ENCODE measurements around the gene MSGN1. TPM values are rescaled to one million over a fixed set of nuclear protein-coding genes. Genes with fewer than 3 reads are reported as not detected.

MSGN1 gene
- total RNA-seq, 1 donor from 2014 or later: not detected

DNA sequence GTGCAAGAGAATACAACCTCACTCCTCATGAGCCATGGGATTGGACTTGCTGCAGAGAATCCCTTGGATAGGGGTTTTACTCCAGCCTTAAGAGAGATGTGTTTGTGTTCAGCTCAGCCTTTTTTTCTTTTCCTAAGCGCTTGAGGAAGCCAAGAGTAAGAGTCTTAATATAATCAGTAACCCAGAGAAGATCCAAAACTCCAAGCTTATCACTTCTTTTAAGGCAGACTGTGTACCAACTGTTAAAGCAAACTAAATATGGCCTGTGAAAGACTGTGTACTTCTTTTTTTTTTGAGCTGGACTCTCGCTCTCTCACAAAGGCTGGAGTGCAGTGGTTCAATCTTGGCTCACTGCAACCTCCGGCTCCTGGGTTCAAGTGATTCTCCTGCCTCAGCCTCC lies 30.4 kb downstream of the MSGN1 start:
- no peak overlapping the region for H3K27ac Mint-ChIP-seq (ENCODE audit: unreplicated experiment)

DNA sequence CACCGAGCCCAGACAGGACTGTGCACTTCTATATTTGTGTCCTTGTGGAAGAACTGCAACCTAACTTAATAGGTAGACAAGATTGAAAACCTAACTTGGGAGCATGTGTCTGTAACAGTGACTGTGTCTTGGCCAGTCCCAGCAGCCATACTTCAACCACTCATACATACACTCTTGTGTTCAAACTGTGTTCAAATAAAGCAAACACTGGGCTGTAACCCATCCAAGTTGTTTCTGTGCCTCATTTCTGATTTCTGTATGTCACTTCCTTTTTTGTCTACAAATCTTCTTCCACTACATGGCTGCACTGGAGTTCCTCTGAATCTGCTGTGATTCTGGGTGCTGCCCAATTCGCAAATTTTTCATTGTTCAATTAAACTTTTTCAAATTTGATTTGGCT lies 31.0 kb downstream of the MSGN1 start:
- no peak overlapping the region for H3K4me3 ChIP-seq (ENCODE audit: insufficient read depth, low read depth, low read length)
- no peak overlapping the region for H3K27ac ChIP-seq (ENCODE audit: low read depth, low read length)
- H4K20me1 ChIP-seq (ENCODE audit: insufficient read depth, low read length): no peaks in the 10 kb centered on the region
- peaks cover 2% of the 10 kb centered on the region for H3K27me3 ChIP-seq (ENCODE audit: insufficient read depth, low read length)
- Mint-ChIP-seq H3K4me1 (ENCODE audit: low read depth, unreplicated experiment) (no peaks in the 10 kb centered on the region), H3K9me3 (ENCODE audit: unreplicated experiment) (no peaks in the 10 kb centered on the region), H3K36me3 (ENCODE audit: low read depth, unreplicated experiment) (no peaks in the 10 kb centered on the region), H3K4me3 (ENCODE audit: unreplicated experiment) (no peak overlapping the region), H3K27me3 (ENCODE audit: low read depth, unreplicated experiment) (peaks cover 3% of the 10 kb centered on the region), H3K27ac (ENCODE audit: unreplicated experiment) (no peak overlapping the region)
- H3K4me2 ChIP-seq (ENCODE audit: low read length): no peak overlapping the region
- TF ChIP-seq, protein P1, sequence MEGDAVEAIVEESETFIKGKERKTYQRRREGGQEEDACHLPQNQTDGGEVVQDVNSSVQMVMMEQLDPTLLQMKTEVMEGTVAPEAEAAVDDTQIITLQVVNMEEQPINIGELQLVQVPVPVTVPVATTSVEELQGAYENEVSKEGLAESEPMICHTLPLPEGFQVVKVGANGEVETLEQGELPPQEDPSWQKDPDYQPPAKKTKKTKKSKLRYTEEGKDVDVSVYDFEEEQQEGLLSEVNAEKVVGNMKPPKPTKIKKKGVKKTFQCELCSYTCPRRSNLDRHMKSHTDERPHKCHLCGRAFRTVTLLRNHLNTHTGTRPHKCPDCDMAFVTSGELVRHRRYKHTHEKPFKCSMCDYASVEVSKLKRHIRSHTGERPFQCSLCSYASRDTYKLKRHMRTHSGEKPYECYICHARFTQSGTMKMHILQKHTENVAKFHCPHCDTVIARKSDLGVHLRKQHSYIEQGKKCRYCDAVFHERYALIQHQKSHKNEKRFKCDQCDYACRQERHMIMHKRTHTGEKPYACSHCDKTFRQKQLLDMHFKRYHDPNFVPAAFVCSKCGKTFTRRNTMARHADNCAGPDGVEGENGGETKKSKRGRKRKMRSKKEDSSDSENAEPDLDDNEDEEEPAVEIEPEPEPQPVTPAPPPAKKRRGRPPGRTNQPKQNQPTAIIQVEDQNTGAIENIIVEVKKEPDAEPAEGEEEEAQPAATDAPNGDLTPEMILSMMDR (IDR thresholded peaks at IDR 0.05; ENCODE audit: insufficient read depth, low read depth, low read length): no peak
- TF ChIP-seq EZH2 (IDR thresholded peaks at IDR 0.05; ENCODE audit: insufficient read depth, low read length): no peak
- H3K4me1 ChIP-seq (ENCODE audit: insufficient read depth, low read length): no peaks in the 10 kb centered on the region
- H2AFZ ChIP-seq (ENCODE audit: low read depth, low read length): no peak overlapping the region
- FAIRE-seq (no peak), DNase-seq (ENCODE audit: low read depth) (no peak)
- no peaks in the 10 kb centered on the region for H3K36me3 ChIP-seq (ENCODE audit: insufficient read depth, low read length)
- H3K79me2 ChIP-seq (ENCODE audit: insufficient read depth, low read length): no peaks in the 10 kb centered on the region
- no peak overlapping the region for H3K9ac ChIP-seq (ENCODE audit: low read length)
- no peaks in the 10 kb centered on the region for H3K9me3 ChIP-seq (ENCODE audit: insufficient read depth, low read depth, low read length)

More for the DNA sequence above, 30.4 kb downstream of the MSGN1 start:
- Histone ChIP-seq H3K27ac (ENCODE audit: low read depth, low read length) (no peak overlapping the region), H3K4me1 (ENCODE audit: insufficient read depth, low read length) (no peaks in the 10 kb centered on the region), H4K20me1 (ENCODE audit: insufficient read depth, low read length) (no peaks in the 10 kb centered on the region), H3K9me3 (ENCODE audit: insufficient read depth, low read depth, low read length) (no peaks in the 10 kb centered on the region), H3K27me3 (ENCODE audit: insufficient read depth, low read length) (peaks cover 2% of the 10 kb centered on the region), H2AFZ (ENCODE audit: low read depth, low read length) (no peak overlapping the region), H3K4me3 (ENCODE audit: insufficient read depth, low read depth, low read length) (no peak overlapping the region), H3K4me2 (ENCODE audit: low read length) (no peak overlapping the region), H3K79me2 (ENCODE audit: insufficient read depth, low read length) (no peaks in the 10 kb centered on the region), H3K9ac (ENCODE audit: low read length) (no peak overlapping the region), H3K36me3 (ENCODE audit: insufficient read depth, low read length) (no peaks in the 10 kb centered on the region)
- Mint-ChIP-seq H3K9me3 (ENCODE audit: unreplicated experiment) (no peaks in the 10 kb centered on the region), H3K4me3 (ENCODE audit: unreplicated experiment) (no peak overlapping the region), H3K27me3 (ENCODE audit: low read depth, unreplicated experiment) (peaks cover 3% of the 10 kb centered on the region), H3K36me3 (ENCODE audit: low read depth, unreplicated experiment) (no peaks in the 10 kb centered on the region), H3K4me1 (ENCODE audit: low read depth, unreplicated experiment) (no peaks in the 10 kb centered on the region)
- TF ChIP-seq, protein P1 (IDR thresholded peaks at IDR 0.05; ENCODE audit: insufficient read depth, low read depth, low read length): no peak
- TF ChIP-seq EZH2 (IDR thresholded peaks at IDR 0.05; ENCODE audit: insufficient read depth, low read length): no peak
- no peak for FAIRE-seq
- no peak for DNase-seq (ENCODE audit: low read depth)

DNA sequence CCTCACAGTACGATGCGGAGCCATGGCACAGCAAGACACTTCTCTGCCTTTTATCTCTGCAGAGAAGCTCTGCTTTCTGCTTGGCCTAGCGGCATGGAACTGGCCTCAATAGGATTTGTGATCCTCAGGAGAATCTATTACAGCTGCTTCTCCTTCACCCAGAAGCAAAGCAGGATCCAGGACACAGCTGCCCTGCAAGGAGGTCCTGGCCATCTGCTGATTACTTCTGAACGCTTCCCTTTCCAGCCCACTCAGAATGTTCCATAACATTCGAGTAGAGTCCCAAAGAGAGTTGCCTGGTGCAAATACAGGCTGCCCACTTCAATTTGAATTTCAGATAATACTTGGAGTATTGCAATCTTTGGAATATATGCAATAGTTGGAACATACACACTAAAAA lies 33.0 kb downstream of the MSGN1 start:
- no peaks in the 10 kb centered on the region for H3K79me2 ChIP-seq (ENCODE audit: insufficient read depth, low read length)
- no peaks in the 10 kb centered on the region for H3K36me3 Mint-ChIP-seq (ENCODE audit: low read depth, unreplicated experiment)
- H3K4me3 Mint-ChIP-seq (ENCODE audit: unreplicated experiment): no peak overlapping the region
- H2AFZ ChIP-seq (ENCODE audit: low read depth, low read length): no peak overlapping the region
- H4K20me1 ChIP-seq (ENCODE audit: insufficient read depth, low read length): no peaks in the 10 kb centered on the region
- no peak overlapping the region for H3K27ac Mint-ChIP-seq (ENCODE audit: unreplicated experiment)
- H3K27me3 ChIP-seq (ENCODE audit: insufficient read depth, low read length): peaks cover 2% of the 10 kb centered on the region
- no peaks in the 10 kb centered on the region for H3K4me1 ChIP-seq (ENCODE audit: insufficient read depth, low read length)
- H3K4me3 ChIP-seq (ENCODE audit: insufficient read depth, low read depth, low read length): no peak overlapping the region
- no peak for FAIRE-seq
- no peak for DNase-seq (ENCODE audit: low read depth)
- H3K4me1 Mint-ChIP-seq (ENCODE audit: low read depth, unreplicated experiment): no peaks in the 10 kb centered on the region
- no peaks in the 10 kb centered on the region for H3K9me3 ChIP-seq (ENCODE audit: insufficient read depth, low read depth, low read length)
- H3K4me2 ChIP-seq (ENCODE audit: low read length): no peak overlapping the region
- H3K36me3 ChIP-seq (ENCODE audit: insufficient read depth, low read length): no peaks in the 10 kb centered on the region
- no peak overlapping the region for H3K9ac ChIP-seq (ENCODE audit: low read length)
- TF ChIP-seq, protein P1 (IDR thresholded peaks at IDR 0.05; ENCODE audit: insufficient read depth, low read depth, low read length): no peak
- no peak for TF ChIP-seq EZH2 (IDR thresholded peaks at IDR 0.05; ENCODE audit: insufficient read depth, low read length)
- H3K9me3 Mint-ChIP-seq (ENCODE audit: unreplicated experiment): no peaks in the 10 kb centered on the region
- peaks cover 8% of the 10 kb centered on the region for H3K27me3 Mint-ChIP-seq (ENCODE audit: low read depth, unreplicated experiment)
- no peak overlapping the region for H3K27ac ChIP-seq (ENCODE audit: low read depth, low read length)

Measured in astrocyte (in vitro differentiated cells and primary cell).